HepG2 (cell line): Measurements from ENCODE around the gene UNKL. TPM values are rescaled to one million over a fixed set of nuclear protein-coding genes. Genes with fewer than 3 reads are reported as not detected.
A peak's percentile ranks its signal among the peaks of the same experiment; 100 is the strongest.

Experiments
- ATAC-seq: fragments of 200-7000 bp; cut with Tn5 transposase; 3 replicates; pipeline ENCODE4 v1.9.1; 2020; ENCODE audit warnings: mild to moderate bottlenecking, moderate library complexity
- BruUV-seq: library from RNA; stranded (reverse); fragments of 400-500 nt; replicated peaks from 2 replicates; lab custom pipeline; 2021; lab: Mats Ljungman, UMichigan
- CTCF ChIA-PET: fragments of 300-600 bp; formaldehyde crosslinking; extraction: SDS; loops from one replicate; lab custom pipeline; 2021; ENCODE audit warnings: low total read pairs, inconsistent platforms, low intra/inter-chr PET ratio; lab: Yijun Ruan, JAX
- POLR2A ChIA-PET: fragments of 350-600 bp; sonication (Branson Sonifier 250); formaldehyde crosslinking; loops from one replicate; lab custom pipeline; 2020; ENCODE audit warnings: antibody characterized with exemption, inconsistent platforms; lab: Yijun Ruan, JAX
- DNase-seq: peaks from one replicate; pipeline ENCODE4 v3.0.0-alpha.2; 2015; ENCODE audit warnings: low spot score
- FAIRE-seq: peaks from 3 replicates; lab custom pipeline; 2011; peaks lifted over from hg19 to GRCh38; lab: Jason Lieb, UNC
- H2AFZ ChIP-seq: one replicate; pipeline ENCODE4 v1.6.1; 2011; ENCODE audit warnings: low read length, inconsistent platforms
- H3K27ac ChIP-seq: fragments of 300-600 bp; 3 replicates; pipeline ENCODE4 v1.8.0; 2011; ENCODE audit warnings: mixed run types, mild to moderate bottlenecking, mixed read lengths, low read length, inconsistent platforms; ENCODE audit not compliant: insufficient read depth; ENCODE audit errors: extremely low read length
- H3K27me3 ChIP-seq, 2 experiments: fragments of 200-600 bp in 1 of 2; 2 replicates in 1 of 2; 3 replicates in 1 of 2; pipeline versions ENCODE4 v1.6.0 to v1.8.0; 2011; ENCODE audit warnings: low read length in 2 of 2, mild to moderate bottlenecking in 2 of 2, moderate library complexity in 2 of 2, inconsistent platforms in 1 of 2; ENCODE audit not compliant: insufficient read depth in 2 of 2, control insufficient read depth in 1 of 2
- H3K36me3 ChIP-seq, 2 experiments: fragments of 200-600 bp in 1 of 2; replicated peaks in 1 of 2; 2 replicates in 1 of 2; 3 replicates in 1 of 2; pipeline versions ENCODE4 v1.5.1 to v1.8.0; 2011; ENCODE audit warnings: low read length in 2 of 2, inconsistent platforms in 1 of 2; ENCODE audit not compliant: insufficient read depth in 2 of 2, control insufficient read depth in 1 of 2
- H3K4me1 ChIP-seq: 2 replicates; pipeline ENCODE4 v1.5.1; 2012; ENCODE audit warnings: low read length, inconsistent platforms; ENCODE audit not compliant: insufficient read depth
- H3K4me2 ChIP-seq: 2 replicates; pipeline ENCODE4 v1.6.0; 2011; ENCODE audit warnings: low read depth, low read length, inconsistent platforms
- H3K4me3 ChIP-seq, 3 experiments: fragments of 200-600 bp in 1 of 3; sonication (generic), shearing (Covaris generic) in 1 of 3; replicated peaks in 1 of 3; 2 replicates each; pipeline ENCODE4 v1.5.1; 2011 to 2016; ENCODE audit warnings: low read length in 3 of 3, inconsistent platforms in 2 of 3, low read depth in 2 of 3, mild to moderate bottlenecking in 2 of 3, control low read depth in 1 of 3, mixed read lengths in 1 of 3; ENCODE audit not compliant: insufficient read depth in 1 of 3
- H3K79me2 ChIP-seq: one replicate; pipeline ENCODE4 v1.6.1; 2011; ENCODE audit warnings: low read length, inconsistent platforms; ENCODE audit not compliant: insufficient read depth
- H3K9ac ChIP-seq: 2 replicates; pipeline ENCODE4 v1.6.0; 2011; ENCODE audit warnings: mild to moderate bottlenecking, low read depth, low read length, inconsistent platforms; ENCODE audit not compliant: insufficient read depth
- H3K9me3 ChIP-seq: 2 replicates; pipeline ENCODE4 v1.5.1; 2012; ENCODE audit warnings: mild to moderate bottlenecking, low read length
- H4K20me1 ChIP-seq: 2 replicates; pipeline ENCODE4 v1.6.0; 2011; ENCODE audit warnings: inconsistent platforms, mild to moderate bottlenecking, low read length, moderate library complexity; ENCODE audit not compliant: insufficient read depth
- RBM39 ChIP-seq: fragments of 200-400 bp; formaldehyde crosslinking; IDR thresholded peaks from one replicate; pipeline ENCODE4 v1.6.1; 2018; ENCODE audit warnings: antibody characterized with exemption, mild to moderate bottlenecking, low read depth, low read length; ENCODE audit not compliant: poor library complexity, severe bottlenecking
- ZGPAT ChIP-seq: IDR thresholded peaks from 2 replicates; pipeline ENCODE4 v1.6.1; 2016; ENCODE audit warnings: mild to moderate bottlenecking
- ZNF362 ChIP-seq: sonication (generic); formaldehyde crosslinking; IDR thresholded peaks from 2 replicates; pipeline ENCODE4 v1.4.0; 2020; ENCODE audit warnings: missing genetic modification reagents, mild to moderate bottlenecking, borderline replicate concordance
- ZNF570 ChIP-seq: sonication (generic); formaldehyde crosslinking; IDR thresholded peaks from 2 replicates; pipeline ENCODE4 v1.4.0; 2020; ENCODE audit warnings: mild to moderate bottlenecking, missing genetic modification reagents, borderline replicate concordance
- ZSCAN25 ChIP-seq: sonication (generic); formaldehyde crosslinking; IDR thresholded peaks from 2 replicates; pipeline ENCODE4 v1.8.0; 2022; ENCODE audit warnings: mild to moderate bottlenecking, missing genetic modification reagents
- WGBS: methylation state at CpG from one replicate; pipeline ENCODE4 v1.1.6; 2017; ENCODE audit warnings: low lambda C conversion rate; 5-methylcytosine and 5-hydroxymethylcytosine counted together
- in situ Hi-C: cut with HindIII; loops from 2 replicates; pipeline ENCODE4 v1.10.0; 2017; ENCODE audit warnings: low pct_unique_long_range_greater_than_20kb; ENCODE audit not compliant: extremely low pct_ligation_motif_present
- intact Hi-C: fragments of 100-400 bp; cut with micrococcal nuclease; formaldehyde crosslinking; loops from one replicate; pipeline ENCODE4 v1.10.0; 2022; ENCODE audit not compliant: unreplicated experiment
- polyA plus RNA-seq, 8 experiments: library from polyadenylated mRNA; depleted of rRNA in 3 of 8; stranded (reverse) in 7 of 8; unstranded in 1 of 8; fragments of >200 nt; fragmentation: Illumina TruSeq in 4 of 8; extraction: Trizol in 4 of 8; gene quantifications; 2 replicates each; pipeline versions ENCODE4 v1.2.1 to v1.2.3, GENCODE V29; 2011 to 2016; ENCODE audit warnings: low read depth in 4 of 8, missing spikeins in 1 of 8, mixed read lengths in 1 of 8; ENCODE audit not compliant: insufficient read depth in 1 of 8
- total RNA-seq, 5 experiments: library from RNA; depleted of rRNA; stranded (reverse); fragments of >200 nt; fragmentation: Illumina TruSeq; extraction: Trizol; gene quantifications; 2 replicates each; pipeline ENCODE4 v1.2.3, GENCODE V29; 2016; ENCODE audit warnings: low read depth in 1 of 5

Gene UNKL
- total and polyA plus RNA-seq, 2 of the 13 experiments (the other 11 are each of a cell fraction or from before 2014, with no cell fraction given), result 10.4 to 17.6 TPM

GRCh38 chr16:1427473-1428461, 13.3 kb upstream of the UNKL start:
- peak overlapping the region; percentile 95; the same call in 1 of the 2 replicates for H3K4me2 ChIP-seq
- no TSS peak for BruUV-seq
- in situ Hi-C loops (no loop called here), intact Hi-C loops (no loop called here)
- H3K27ac ChIP-seq, result no peak overlapping the region
- FAIRE-seq (no peak), ATAC-seq (no peak), DNase-seq (no peak)
- H3K9me3 ChIP-seq, result no peaks in the 10 kb centered on the region
- POLR2A ChIA-PET, result interaction anchor here (1.5 kb wide), 1 partner anchor 20 kb away, joined by 3 read pairs; no protein-coding TSS in a partner anchor
- no peaks in the 10 kb centered on the region for H4K20me1 ChIP-seq
- H3K79me2 ChIP-seq, result no peaks in the 10 kb centered on the region
- no peak overlapping the region for H2AFZ ChIP-seq
- no peak overlapping the region; a peak in 1 of 6 replicates for H3K4me3 ChIP-seq
- H3K9ac ChIP-seq, result no peak overlapping the region
- no peaks in the 10 kb centered on the region for H3K36me3 ChIP-seq
- peaks cover 10 to 39% of the 10 kb centered on the region in 2 experiments for H3K27me3 ChIP-seq
- WGBS, result 72% methylated on average over 33 of the region's 53 CpGs
- CTCF ChIA-PET, result no interaction called here
- H3K4me1 ChIP-seq, result peaks cover 37% of the 10 kb centered on the region
- TF ChIP-seq ZGPAT (CRISPR knock-in tag), result 0 out of 2 replicates have a peak, but pooled peaks have one; percentile 11
- TF ChIP-seq ZNF362 (CRISPR knock-in tag), result no peak
- peak; percentile 21 for TF ChIP-seq RBM39
- 0 out of 2 replicates have a peak, but pooled peaks have one; percentile 10 for TF ChIP-seq ZSCAN25 (CRISPR knock-in tag)
- no peak for TF ChIP-seq ZNF570
- TF ChIP-seq, all 625 proteins: peak for 3
